Mucosa of descending colon (tissue), 3 donors: ENCODE data around the gene PIP4P1. TPM values are rescaled to one million over a fixed set of nuclear protein-coding genes. Genes with fewer than 3 reads are reported as not detected.

Experiments
- ATAC-seq: fragments of 200-7000 bp; cut with Tn5 transposase; one replicate; pipeline ENCODE4 v1.9.1; 2020; ENCODE audit warnings: mild to moderate bottlenecking, moderate library complexity
- DNase-seq, 3 donors: peaks; one replicate each; pipeline ENCODE4 v3.0.0-alpha.2; 2020
- H3K36me3 ChIP-seq: fragments of 200-600 bp; one replicate; pipeline ENCODE4 v1.8.0; 2021; ENCODE audit warnings: low read depth, mild to moderate bottlenecking
- H3K4me1 ChIP-seq: fragments of 200-600 bp; one replicate; pipeline ENCODE4 v1.8.0; 2021; ENCODE audit warnings: low read depth, mild to moderate bottlenecking
- H3K4me3 ChIP-seq: fragments of 200-600 bp; one replicate; pipeline ENCODE4 v1.8.0; 2021; ENCODE audit warnings: mild to moderate bottlenecking
- H3K9me3 ChIP-seq: fragments of 200-600 bp; one replicate; pipeline ENCODE4 v1.8.0; 2021; ENCODE audit warnings: mild to moderate bottlenecking
- intact Hi-C, 2 donors: fragments of 100-400 bp; cut with DNase I in 1 of 2; cut with micrococcal nuclease in 1 of 2; formaldehyde crosslinking; loops; one replicate each; pipeline versions ENCODE4 v1.11.0 to v1.11.1; 2022; cut with DNase I, micrococcal nuclease
- total RNA-seq, 3 donors: library from RNA; stranded (reverse); fragmentation: NEBNext Ultra II Directional in 2 of 3; extraction: Animal tissue kit (Norgen Biotek cat#: 25700) in 2 of 3; gene quantifications; one replicate each; pipeline versions ENCODE4 v1.2.1 to v1.2.4, GENCODE V29; 2021 to 2023
- TF ChIP-seq, protein P1 (sequence below): fragments of 200-600 bp; IDR thresholded peaks from one replicate; pipeline ENCODE4 v1.8.0; 2022; ENCODE audit warnings: antibody characterized with exemption, mild to moderate bottlenecking
- donor health status: DM: no; HTN: no; CAD: no; lungs with moderate emphysema.
- donor health status: DM: no; HTN: no; CAD: no.
- donor health status: DM: no; HTN: yes; CAD: no.

The PIP4P1 gene
- total RNA-seq, 3 donors from 2014 or later, result 40.6 to 48.4 (median 45.5) TPM

DNA sequence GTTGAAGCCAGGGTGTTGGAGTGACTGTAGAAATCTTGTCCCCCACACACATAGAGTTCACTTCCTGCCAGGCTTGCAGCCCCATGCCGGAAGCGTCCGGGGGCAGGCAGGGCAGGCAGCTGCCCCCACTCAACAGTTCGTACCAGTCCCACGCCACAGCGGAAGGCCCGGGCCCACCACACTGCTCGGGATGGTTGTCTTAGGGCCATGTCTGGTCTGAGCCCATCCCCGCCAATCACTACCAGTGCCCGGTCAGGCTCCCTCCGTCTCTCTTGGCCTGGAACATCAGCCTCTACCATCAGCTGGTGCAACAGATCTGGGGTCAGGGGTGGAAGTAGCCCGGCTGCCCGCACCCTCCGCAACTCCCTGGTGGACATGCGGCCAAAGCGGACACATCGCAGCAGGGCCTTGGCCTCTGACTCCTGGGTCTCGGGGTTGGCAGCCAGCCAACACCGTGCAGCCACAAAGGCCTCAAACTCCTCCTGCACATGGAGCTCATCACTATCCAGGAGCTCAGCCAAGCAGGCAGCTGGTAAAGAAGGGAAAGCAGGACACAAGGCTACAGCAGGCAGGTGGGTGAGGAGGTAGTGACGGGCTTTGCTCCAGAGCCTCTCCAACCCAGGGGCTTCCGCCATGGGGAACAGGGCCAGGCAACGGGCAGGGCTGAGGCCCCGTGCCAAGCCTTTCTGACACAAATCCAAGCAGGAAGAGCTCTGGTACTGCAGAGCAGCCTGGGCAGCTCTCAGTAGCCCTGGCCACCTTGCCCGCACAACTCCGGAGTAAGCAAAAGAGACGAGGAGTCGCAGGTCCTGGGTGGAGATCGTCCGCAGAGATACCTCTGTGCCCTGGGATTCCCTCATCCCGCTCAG is 31.2 kb downstream of the PIP4P1 start:
- Histone ChIP-seq H3K4me3 (no peak overlapping the region), H3K9me3 (no peaks in the 10 kb centered on the region), H3K4me1 (peaks cover 7% of the 10 kb centered on the region), H3K36me3 (no peaks in the 10 kb centered on the region)
- TF ChIP-seq, protein P1, sequence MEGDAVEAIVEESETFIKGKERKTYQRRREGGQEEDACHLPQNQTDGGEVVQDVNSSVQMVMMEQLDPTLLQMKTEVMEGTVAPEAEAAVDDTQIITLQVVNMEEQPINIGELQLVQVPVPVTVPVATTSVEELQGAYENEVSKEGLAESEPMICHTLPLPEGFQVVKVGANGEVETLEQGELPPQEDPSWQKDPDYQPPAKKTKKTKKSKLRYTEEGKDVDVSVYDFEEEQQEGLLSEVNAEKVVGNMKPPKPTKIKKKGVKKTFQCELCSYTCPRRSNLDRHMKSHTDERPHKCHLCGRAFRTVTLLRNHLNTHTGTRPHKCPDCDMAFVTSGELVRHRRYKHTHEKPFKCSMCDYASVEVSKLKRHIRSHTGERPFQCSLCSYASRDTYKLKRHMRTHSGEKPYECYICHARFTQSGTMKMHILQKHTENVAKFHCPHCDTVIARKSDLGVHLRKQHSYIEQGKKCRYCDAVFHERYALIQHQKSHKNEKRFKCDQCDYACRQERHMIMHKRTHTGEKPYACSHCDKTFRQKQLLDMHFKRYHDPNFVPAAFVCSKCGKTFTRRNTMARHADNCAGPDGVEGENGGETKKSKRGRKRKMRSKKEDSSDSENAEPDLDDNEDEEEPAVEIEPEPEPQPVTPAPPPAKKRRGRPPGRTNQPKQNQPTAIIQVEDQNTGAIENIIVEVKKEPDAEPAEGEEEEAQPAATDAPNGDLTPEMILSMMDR, result no peak
- intact Hi-C loops, result no loop called here
- peak in 2 of 3 donors; percentile 73 to 78 for DNase-seq
- peak; percentile 77 for ATAC-seq

DNA sequence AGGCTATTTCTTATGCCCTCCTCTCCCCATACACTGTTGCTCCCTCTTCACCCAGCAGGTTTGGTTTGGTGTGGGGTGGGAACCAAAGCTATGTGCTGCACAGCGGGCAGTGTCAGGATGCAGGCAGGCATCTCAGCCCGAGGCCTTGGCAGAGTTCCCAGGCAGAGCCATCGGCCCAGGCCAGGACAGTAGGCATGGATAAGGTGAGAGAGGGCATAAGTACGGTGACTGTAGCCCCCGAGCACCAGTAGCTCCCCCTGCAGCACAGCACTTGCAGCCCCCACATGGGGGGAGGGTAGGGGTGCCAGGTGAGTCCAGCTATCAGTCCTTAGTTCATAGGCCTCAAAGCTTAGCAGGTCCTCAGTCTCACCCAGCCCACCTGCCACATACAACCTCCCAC is 32.4 kb downstream of the PIP4P1 start:
- Histone ChIP-seq H3K36me3 (no peaks in the 10 kb centered on the region), H3K4me3 (no peak overlapping the region), H3K4me1 (peaks cover 7% of the 10 kb centered on the region), H3K9me3 (no peaks in the 10 kb centered on the region)
- TF ChIP-seq, protein P1, result no peak
- ATAC-seq, result no peak
- intact Hi-C loops, result no loop called here
- no peak for DNase-seq

DNA sequence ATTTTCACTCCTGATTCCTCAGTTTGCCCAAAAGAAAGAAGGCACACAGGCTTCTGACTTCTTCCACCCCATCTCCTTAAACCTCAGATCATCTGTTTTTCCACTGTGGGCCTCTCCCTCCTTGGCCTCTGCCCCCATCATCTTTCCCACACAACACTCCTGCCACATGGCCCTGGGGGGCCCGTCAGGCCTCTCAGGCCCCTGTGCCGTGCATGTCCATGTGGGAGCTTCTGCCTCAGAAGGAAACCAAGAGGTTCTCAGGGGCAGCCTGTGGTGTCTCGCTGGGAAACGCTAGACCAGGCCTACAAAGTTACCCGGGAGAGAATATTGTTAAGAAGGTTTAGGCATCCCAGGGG is 33.2 kb downstream of the PIP4P1 start:
- ATAC-seq, result no peak
- Histone ChIP-seq H3K36me3 (no peaks in the 10 kb centered on the region), H3K4me1 (peaks cover 8% of the 10 kb centered on the region), H3K9me3 (no peaks in the 10 kb centered on the region), H3K4me3 (no peak overlapping the region)
- no peak for DNase-seq
- TF ChIP-seq, protein P1, result no peak
- intact Hi-C loops, result no loop called here

DNA sequence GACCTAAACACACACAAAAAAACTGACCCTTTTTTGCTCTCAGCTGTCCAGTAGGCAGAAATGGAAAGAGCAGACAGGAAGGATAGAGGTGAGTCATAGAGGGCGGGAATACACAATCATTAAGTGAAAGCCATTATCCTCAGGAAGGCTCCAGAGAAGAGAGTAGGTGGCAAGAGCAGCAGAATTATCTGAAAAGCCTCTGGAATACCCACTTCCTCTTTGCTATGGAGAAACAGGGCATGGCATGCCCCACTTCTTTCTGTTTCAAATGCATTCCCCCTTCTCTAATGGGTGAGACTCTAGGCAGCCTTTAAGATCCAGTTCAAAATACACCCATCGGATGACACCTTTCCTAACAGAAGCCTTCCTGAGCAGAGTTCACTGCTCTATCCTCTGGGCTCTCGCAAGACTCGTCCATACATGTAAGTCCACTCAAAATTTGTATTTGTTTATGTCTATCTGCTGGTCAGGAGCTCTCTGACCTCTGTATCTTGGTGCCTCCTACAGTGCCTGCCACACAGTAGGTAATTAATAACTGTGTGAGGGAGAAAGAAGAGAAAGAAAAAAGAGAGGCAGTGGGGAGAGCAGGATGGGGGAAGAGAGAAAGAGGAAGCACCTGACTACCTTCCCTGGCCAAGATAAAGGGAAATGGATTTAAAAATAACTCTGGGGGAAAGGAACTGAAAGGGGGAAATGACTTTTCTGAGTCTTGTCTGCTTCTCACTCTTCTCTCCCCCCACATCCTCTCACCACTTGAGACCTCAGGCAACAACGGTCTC is 33.8 kb downstream of the PIP4P1 start:
- peaks cover 13% of the 10 kb centered on the region for H3K4me1 ChIP-seq
- no peak overlapping the region for H3K4me3 ChIP-seq
- intact Hi-C loops, result no loop called here
- TF ChIP-seq, protein P1, result no peak
- DNase-seq (peak in 1 of 3 donors; percentile 36), ATAC-seq (peak; percentile 87)
- no peaks in the 10 kb centered on the region for H3K36me3 ChIP-seq
- H3K9me3 ChIP-seq, result no peaks in the 10 kb centered on the region

DNA sequence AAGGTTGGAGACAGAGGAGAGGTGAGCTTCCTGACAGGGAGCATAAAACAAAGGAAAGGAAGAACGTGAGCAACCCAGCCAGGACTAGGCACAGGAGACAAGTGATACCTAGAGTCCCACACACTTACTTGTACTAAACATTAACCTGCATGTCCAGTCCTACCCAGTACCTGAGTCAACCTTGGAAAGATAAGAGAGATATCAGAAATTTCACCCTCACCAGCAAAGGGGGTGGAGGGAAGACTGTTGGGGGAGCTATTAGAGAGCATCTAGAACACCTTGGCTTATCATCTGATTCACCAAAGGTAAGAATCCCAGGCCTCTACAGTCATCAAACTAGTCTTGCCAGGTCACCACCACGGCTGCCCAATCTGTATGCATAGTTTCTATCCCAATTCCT is 36.4 kb downstream of the PIP4P1 start:
- intact Hi-C loops, result no loop called here
- no peak overlapping the region for H3K4me3 ChIP-seq
- H3K4me1 ChIP-seq, result peaks cover 8% of the 10 kb centered on the region

More for the DNA sequence above, 36.4 kb downstream of the PIP4P1 start:
- DNase-seq (no peak), ATAC-seq (no peak)
- TF ChIP-seq, protein P1, result no peak
- no peaks in the 10 kb centered on the region for H3K9me3 ChIP-seq
- no peaks in the 10 kb centered on the region for H3K36me3 ChIP-seq
